Right atrium auricular region (tissue), 2 donors: ENCODE results near the gene E4F1. TPM values are rescaled to one million over a fixed set of nuclear protein-coding genes. Genes with fewer than 3 reads are reported as not detected.

Experiments used
- DNase-seq: peaks from one replicate; pipeline ENCODE4 v3.0.0-alpha.2; 2019; ENCODE audit warnings: low spot score
- H3K27ac ChIP-seq, 2 donors: fragments of 200-600 bp; sonication (generic); 1 replicate in 1 of 2; 2 replicates in 1 of 2; pipeline ENCODE4 v1.5.1; 2016 to 2019
- H3K27me3 ChIP-seq, 2 donors: fragments of 200-600 bp; sonication (generic); one replicate each; pipeline versions ENCODE4 v1.5.1 to v1.6.0; 2017 to 2019
- H3K36me3 ChIP-seq: fragments of 200-600 bp; sonication (generic); one replicate; pipeline ENCODE4 v1.5.1; 2016
- H3K4me1 ChIP-seq, 2 donors: fragments of 200-600 bp; sonication (generic); one replicate each; pipeline versions ENCODE4 v1.5.1 to v1.6.0; 2017 to 2019
- H3K4me3 ChIP-seq, 2 donors: fragments of 200-600 bp; sonication (generic); 1 replicate in 1 of 2; 2 replicates in 1 of 2; pipeline ENCODE4 v1.5.1; 2017 to 2019; ENCODE audit warnings: mild to moderate bottlenecking in 1 of 2, moderate library complexity in 1 of 2
- H3K9me3 ChIP-seq, 2 donors: fragments of 200-600 bp; sonication (generic); one replicate each; pipeline ENCODE4 v1.5.1; 2019
- total RNA-seq, 2 donors: library from RNA; depleted of rRNA; stranded (reverse); fragments of >200 nt; gene quantifications; one replicate each; pipeline ENCODE4 v1.1.0, GENCODE V29; 2016
- TF ChIP-seq, protein P1 (sequence below), 2 donors: fragments of 200-600 bp; sonication (generic); IDR thresholded peaks; one replicate each; pipeline ENCODE4 v1.5.1; 2019; ENCODE audit warnings: antibody characterized with exemption in 2 of 2

E4F1 gene
- total RNA-seq, 2 donors from 2014 or later, result 10.0 to 16.7 TPM

DNA sequence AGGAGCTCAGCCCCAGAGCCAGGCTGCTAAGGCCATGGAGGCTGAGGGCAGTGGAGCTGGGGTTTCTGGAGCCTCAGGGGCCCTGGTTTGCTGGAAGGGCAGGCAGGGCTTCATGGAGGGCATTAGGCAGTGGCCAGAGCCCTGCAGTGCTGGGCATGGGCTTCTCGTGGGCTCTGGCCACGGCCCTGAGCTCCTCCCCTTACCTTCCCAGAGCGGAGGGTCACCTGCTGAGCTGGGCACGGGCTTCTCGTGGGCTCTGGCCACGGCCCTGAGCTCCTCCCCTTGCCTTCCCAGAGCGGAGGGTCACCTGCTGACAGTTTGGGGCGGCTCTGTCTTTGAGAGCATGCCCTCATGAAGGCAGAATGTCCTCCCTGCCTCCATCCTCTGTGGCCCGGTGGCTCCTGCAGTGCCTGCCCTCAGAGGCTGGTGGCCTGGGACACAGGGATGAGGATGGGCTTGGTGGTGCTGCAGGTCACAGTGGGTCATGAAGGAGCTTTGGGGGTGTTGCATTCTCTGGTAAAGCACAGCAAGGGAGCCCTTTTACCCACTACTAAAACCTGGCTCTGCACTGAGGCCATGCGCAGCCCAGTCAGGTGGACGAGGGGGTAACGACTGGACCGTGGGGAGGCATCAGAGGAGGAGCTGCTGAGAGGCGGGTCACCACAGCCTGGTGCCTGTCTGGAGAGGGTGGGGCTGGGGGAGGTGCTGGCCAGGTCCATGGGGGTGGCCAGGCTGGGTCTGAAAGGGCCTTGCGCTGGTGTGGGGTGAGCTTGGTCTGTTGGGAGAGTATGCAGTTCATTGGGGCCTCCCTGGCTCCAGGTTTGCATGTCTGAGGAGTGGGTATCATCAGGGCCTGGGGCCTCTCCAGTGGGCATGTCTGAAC, 47.4 kb downstream of the E4F1 start:
- no peaks in the 10 kb centered on the region for H3K9me3 ChIP-seq
- no peak for DNase-seq
- H3K27ac ChIP-seq, result no peak overlapping the region
- no peaks in the 10 kb centered on the region for H3K36me3 ChIP-seq
- TF ChIP-seq, protein P1, sequence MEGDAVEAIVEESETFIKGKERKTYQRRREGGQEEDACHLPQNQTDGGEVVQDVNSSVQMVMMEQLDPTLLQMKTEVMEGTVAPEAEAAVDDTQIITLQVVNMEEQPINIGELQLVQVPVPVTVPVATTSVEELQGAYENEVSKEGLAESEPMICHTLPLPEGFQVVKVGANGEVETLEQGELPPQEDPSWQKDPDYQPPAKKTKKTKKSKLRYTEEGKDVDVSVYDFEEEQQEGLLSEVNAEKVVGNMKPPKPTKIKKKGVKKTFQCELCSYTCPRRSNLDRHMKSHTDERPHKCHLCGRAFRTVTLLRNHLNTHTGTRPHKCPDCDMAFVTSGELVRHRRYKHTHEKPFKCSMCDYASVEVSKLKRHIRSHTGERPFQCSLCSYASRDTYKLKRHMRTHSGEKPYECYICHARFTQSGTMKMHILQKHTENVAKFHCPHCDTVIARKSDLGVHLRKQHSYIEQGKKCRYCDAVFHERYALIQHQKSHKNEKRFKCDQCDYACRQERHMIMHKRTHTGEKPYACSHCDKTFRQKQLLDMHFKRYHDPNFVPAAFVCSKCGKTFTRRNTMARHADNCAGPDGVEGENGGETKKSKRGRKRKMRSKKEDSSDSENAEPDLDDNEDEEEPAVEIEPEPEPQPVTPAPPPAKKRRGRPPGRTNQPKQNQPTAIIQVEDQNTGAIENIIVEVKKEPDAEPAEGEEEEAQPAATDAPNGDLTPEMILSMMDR (IDR thresholded peaks at IDR 0.05), result no peak
- no peak overlapping the region for H3K4me3 ChIP-seq
- H3K27me3 ChIP-seq, result no peaks in the 10 kb centered on the region
- H3K4me1 ChIP-seq, result peaks cover 0 to 27% of the 10 kb centered on the region in 2 donors

DNA sequence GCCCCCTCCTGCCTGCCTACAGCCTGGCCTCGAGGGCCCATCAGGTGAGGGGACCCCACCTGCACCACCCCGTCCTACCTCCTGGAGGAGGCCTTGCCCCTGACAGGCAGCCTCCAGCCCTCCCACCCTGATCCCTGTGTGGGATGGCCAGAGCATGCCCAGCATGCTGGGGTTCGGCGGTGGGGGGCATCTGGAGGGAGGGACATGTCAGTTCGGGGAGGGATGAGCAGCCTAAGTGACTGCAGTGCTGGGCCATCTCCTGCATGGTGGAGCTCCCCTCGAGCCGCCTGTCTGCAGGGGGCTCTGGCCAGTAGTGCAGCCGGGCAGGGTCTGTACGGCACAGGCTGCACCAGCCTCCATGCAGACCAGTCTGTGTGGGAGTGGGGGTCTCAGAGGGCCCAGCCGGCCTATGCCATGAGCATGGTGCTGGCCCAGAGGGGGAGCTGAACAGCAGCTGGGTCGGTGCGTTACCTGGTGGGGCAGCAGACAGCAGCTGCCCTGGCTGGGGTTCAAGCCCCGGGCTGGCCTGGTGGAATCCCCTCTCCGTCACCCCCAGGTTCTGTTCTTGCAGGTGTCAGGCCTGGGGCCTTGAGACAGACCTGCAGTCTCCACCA, 48.6 kb downstream of the E4F1 start:
- Histone ChIP-seq H3K9me3 (no peaks in the 10 kb centered on the region), H3K4me3 (no peak overlapping the region)
- DNase-seq, result no peak

DNA sequence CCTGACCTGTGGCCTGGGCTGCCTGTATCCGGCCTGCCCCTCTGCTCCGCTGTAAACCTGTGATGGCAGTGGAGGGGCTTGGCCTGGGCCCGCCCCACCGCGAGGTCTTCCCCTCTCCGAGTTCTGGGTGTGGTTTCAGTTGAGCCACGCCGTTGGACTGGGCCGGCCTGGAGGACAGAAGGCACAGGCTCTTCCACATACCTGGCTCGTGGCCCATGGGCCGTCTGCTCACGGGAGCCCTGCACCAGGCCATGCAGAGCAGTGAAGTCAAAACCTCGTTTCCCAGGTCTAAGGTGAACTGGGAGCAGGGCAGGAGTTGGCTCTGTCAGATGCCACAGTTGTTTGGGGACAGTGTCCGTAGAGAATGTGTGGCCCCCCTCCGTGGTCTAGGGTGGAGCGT, 50.1 kb downstream of the E4F1 start:
- TF ChIP-seq, protein P1 (IDR thresholded peaks at IDR 0.05), result no peak
- Histone ChIP-seq H3K9me3 (no peaks in the 10 kb centered on the region), H3K36me3 (peaks cover 3% of the 10 kb centered on the region), H3K27me3 (no peaks in the 10 kb centered on the region), H3K4me1 (peaks cover 0 to 16% of the 10 kb centered on the region in 2 donors), H3K27ac (no peak overlapping the region), H3K4me3 (no peak overlapping the region)
- no peak for DNase-seq

More for the DNA sequence above, 48.6 kb downstream of the E4F1 start:
- Histone ChIP-seq H3K27ac (no peak overlapping the region), H3K36me3 (no peaks in the 10 kb centered on the region), H3K27me3 (no peaks in the 10 kb centered on the region), H3K4me1 (peaks cover 0 to 17% of the 10 kb centered on the region in 2 donors)
- TF ChIP-seq, protein P1 (IDR thresholded peaks at IDR 0.05), result no peak

DNA sequence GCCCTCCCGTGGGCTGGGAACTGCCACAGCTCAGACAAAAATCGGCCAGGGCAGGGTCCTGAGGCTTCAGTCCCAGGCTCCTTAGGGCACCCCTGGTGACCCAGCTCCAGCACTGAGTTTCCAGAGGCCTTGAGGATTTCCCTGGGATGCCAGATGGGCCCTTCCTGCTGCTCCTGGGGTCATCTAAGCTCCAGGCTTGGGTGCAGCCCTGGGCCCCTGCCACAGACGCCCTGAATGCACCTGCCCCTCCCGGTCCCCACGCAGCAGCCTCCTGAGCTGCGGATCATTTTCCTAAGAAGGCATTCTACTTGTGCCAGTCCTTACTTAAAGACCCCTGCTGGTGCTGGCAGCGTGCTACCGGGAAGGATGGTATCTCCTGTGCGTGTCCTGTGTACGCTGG, 50.5 kb downstream of the E4F1 start:
- H3K27ac ChIP-seq, result no peak overlapping the region
- peaks cover 0 to 13% of the 10 kb centered on the region in 2 donors for H3K4me1 ChIP-seq
- H3K36me3 ChIP-seq, result peaks cover 3% of the 10 kb centered on the region
- no peak overlapping the region for H3K4me3 ChIP-seq
- H3K27me3 ChIP-seq, result no peaks in the 10 kb centered on the region
- TF ChIP-seq, protein P1 (IDR thresholded peaks at IDR 0.05), result no peak
- H3K9me3 ChIP-seq, result no peaks in the 10 kb centered on the region
- no peak for DNase-seq

DNA sequence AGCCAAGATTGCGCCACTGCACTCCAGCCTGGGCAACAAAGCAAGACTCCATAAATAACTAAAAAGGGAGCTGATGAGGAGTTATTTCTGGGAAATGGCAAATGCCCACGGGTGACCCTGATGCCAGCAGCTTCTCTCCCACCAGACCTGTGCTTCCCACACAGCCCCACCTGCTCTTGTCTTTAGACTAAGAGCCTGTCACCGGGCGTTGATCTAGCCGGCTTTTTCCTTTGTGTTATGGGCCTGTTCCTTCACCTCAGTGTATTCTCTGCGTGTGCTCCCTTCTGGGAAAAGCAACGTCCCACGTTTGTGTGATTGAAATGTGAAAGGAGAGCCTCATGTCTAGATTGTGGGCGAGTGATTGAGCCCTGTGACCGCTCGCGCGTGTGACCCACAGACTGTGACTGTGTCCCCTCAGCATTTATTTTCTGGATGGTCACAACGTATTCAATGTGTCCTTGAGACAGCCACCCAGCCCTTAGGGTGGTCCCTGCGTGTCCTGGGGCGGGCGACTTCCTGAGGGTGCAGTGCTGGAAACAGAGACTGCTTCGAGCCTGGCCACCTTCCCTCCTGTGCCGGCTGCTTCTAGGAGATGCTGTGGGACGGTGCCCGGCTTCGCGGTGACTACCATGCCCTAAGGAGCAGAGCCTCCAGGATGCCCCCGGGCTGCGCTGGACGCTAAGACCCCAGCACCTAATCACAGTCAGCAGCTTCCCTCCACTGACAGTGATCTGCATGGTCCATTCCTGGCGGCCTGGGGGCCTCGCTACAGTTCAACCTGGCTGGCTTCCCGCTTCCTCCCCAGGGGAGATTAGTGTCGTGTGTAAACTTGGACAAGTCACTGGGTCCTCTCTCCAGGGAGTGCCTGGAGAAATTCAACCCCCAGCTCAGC, 52.3 kb downstream of the E4F1 start:
- no peak for DNase-seq
- H3K4me1 ChIP-seq, result no peaks in the 10 kb centered on the region
- peaks cover 3% of the 10 kb centered on the region for H3K36me3 ChIP-seq
- TF ChIP-seq, protein P1 (IDR thresholded peaks at IDR 0.05), result no peak
- H3K9me3 ChIP-seq, result no peaks in the 10 kb centered on the region
- no peak overlapping the region for H3K27ac ChIP-seq
- no peak overlapping the region for H3K4me3 ChIP-seq
- no peaks in the 10 kb centered on the region for H3K27me3 ChIP-seq
